Gastrocnemius medialis (tissue), 4 donors: ENCODE measurements around the gene PPP6R3.

Experiments used
- CTCF ChIP-seq, 5 experiments: fragments of 450-650 bp in 3 of 5; fragments of 200-600 bp in 2 of 5; sonication (generic) in 2 of 5; IDR thresholded peaks in 4 of 5; conservative IDR thresholded peaks in 1 of 5; 1 replicate in 4 of 5; 2 replicates in 1 of 5; pipeline ENCODE4 v1.5.1; 2016 to 2019; ENCODE audit warnings: antibody characterized with exemption in 5 of 5, mild to moderate bottlenecking in 3 of 5, moderate library complexity in 3 of 5
- POLR2A ChIP-seq, 2 donors: fragments of 450-650 bp; IDR thresholded peaks; one replicate each; pipeline ENCODE4 v1.6.1; 2017; ENCODE audit warnings: antibody characterized with exemption in 2 of 2, mild to moderate bottlenecking in 2 of 2, moderate library complexity in 2 of 2

GRCh38 chr11:68583041-68583446 is 122.5 kb downstream of the PPP6R3 start:
- TF ChIP-seq POLR2A (IDR thresholded peaks at IDR 0.05) (no peak), CTCF (IDR thresholded peaks at IDR 0.05 in 4 of 5, conservative IDR thresholded peaks at IDR 0.05 in 1 of 5) (no peak)
